NCI-H1930 (cell line): ENCODE data around the gene PRSS27.

Experiments
- DNase-seq, 2 experiments: peaks; one replicate each; lab custom pipeline; 2025; lab: John Stamatoyannopoulos, UW

The PRSS27 gene

GRCh38 chr16:2751577-2752034 lies 31.6 kb upstream of the PRSS27 start:
- peak; percentile 76 to 90 for DNase-seq

GRCh38 chr16:2749936-2750335 lies 29.9 kb upstream of the PRSS27 start:
- DNase-seq = no peak

GRCh38 chr16:2749476-2749875 lies 29.5 kb upstream of the PRSS27 start:
- no peak for DNase-seq

GRCh38 chr16:2748757-2749455 lies 28.9 kb upstream of the PRSS27 start:
- DNase-seq = no peak

- no peak for DNase-seq
Measured at GRCh38 chr16:2745961-2746360, 25.9 kb upstream of the PRSS27 start.

- no peak for DNase-seq
Measured at GRCh38 chr16:2745116-2745890, 25.3 kb upstream of the PRSS27 start.

GRCh38 chr16:2744711-2745110 lies 24.7 kb upstream of the PRSS27 start:
- DNase-seq = no peak

- DNase-seq = no peak
Measured at GRCh38 chr16:2743007-2743810, 23.2 kb upstream of the PRSS27 start.

GRCh38 chr16:2742323-2743006 lies 22.4 kb upstream of the PRSS27 start:
- DNase-seq = no peak

- DNase-seq = no peak
Measured at GRCh38 chr16:2741168-2741567, 21.1 kb upstream of the PRSS27 start.

- no peak for DNase-seq
Measured at GRCh38 chr16:2740476-2740875, 20.5 kb upstream of the PRSS27 start.

GRCh38 chr16:2739625-2740430 lies 19.8 kb upstream of the PRSS27 start:
- no peak for DNase-seq

GRCh38 chr16:2738615-2739014 lies 18.6 kb upstream of the PRSS27 start:
- no peak for DNase-seq

- no peak for DNase-seq
Measured at GRCh38 chr16:2737895-2738418, 17.9 kb upstream of the PRSS27 start.

- DNase-seq = no peak
Measured at GRCh38 chr16:2737238-2737605, 17.2 kb upstream of the PRSS27 start.

- no peak for DNase-seq
Measured at GRCh38 chr16:2736476-2737237, 16.6 kb upstream of the PRSS27 start.

- DNase-seq = no peak
Measured at GRCh38 chr16:2734844-2735515, 15.0 kb upstream of the PRSS27 start.

- no peak for DNase-seq
Measured at GRCh38 chr16:2728034-2728433, 8.0 kb upstream of the PRSS27 start.

- DNase-seq = no peak
Measured at GRCh38 chr16:2726923-2727322, 6.9 kb upstream of the PRSS27 start.
